HUES48 (cell line): ENCODE data around the gene ZBTB38.

ENCODE experiments used
- H3K27ac ChIP-seq: one replicate; pipeline ENCODE4 v1.7.0; 2013; ENCODE audit warnings: low read depth, low read length, inconsistent platforms
- H3K27me3 ChIP-seq: 2 replicates; pipeline ENCODE4 v1.6.1; 2013; ENCODE audit warnings: mild to moderate bottlenecking, low read length; ENCODE audit not compliant: control insufficient read depth, insufficient read depth
- H3K36me3 ChIP-seq: 2 replicates; pipeline ENCODE4 v1.6.1; 2013; ENCODE audit warnings: low read length; ENCODE audit not compliant: control insufficient read depth, insufficient read depth
- H3K4me1 ChIP-seq: 2 replicates; pipeline ENCODE4 v1.6.1; 2013; ENCODE audit warnings: mild to moderate bottlenecking, low read length; ENCODE audit not compliant: control insufficient read depth, insufficient read depth
- H3K4me3 ChIP-seq: 2 replicates; pipeline ENCODE4 v1.5.1; 2013; ENCODE audit warnings: mild to moderate bottlenecking, low read depth, low read length
- H3K9ac ChIP-seq: 2 replicates; pipeline ENCODE4 v1.6.1; 2013; ENCODE audit warnings: mild to moderate bottlenecking, low read depth, low read length, moderate library complexity
- H3K9me3 ChIP-seq: 2 replicates; pipeline ENCODE4 v1.6.1; 2013; ENCODE audit warnings: low read length; ENCODE audit not compliant: control insufficient read depth, insufficient read depth

Gene ZBTB38

GRCh38 chr3:141407047-141407446, 38.7 kb downstream of the ZBTB38 start:
- Histone ChIP-seq H3K36me3 (peaks cover 8% of the 10 kb centered on the region; the same call in 1 of the 2 replicates), H3K4me3 (no peak overlapping the region), H3K9ac (no peak overlapping the region), H3K4me1 (peaks cover 15% of the 10 kb centered on the region), H3K9me3 (no peaks in the 10 kb centered on the region), H3K27me3 (peaks cover 89% of the 10 kb centered on the region), H3K27ac (no peak overlapping the region)

- peaks cover 22% of the 10 kb centered on the region for H3K4me1 ChIP-seq
- H3K9ac ChIP-seq = no peak overlapping the region
- no peaks in the 10 kb centered on the region for H3K9me3 ChIP-seq
- H3K27me3 ChIP-seq = peaks cover 88% of the 10 kb centered on the region
- H3K27ac ChIP-seq = no peak overlapping the region
- peaks cover 8% of the 10 kb centered on the region; the same call in 1 of the 2 replicates for H3K36me3 ChIP-seq
- no peak overlapping the region for H3K4me3 ChIP-seq
Observed at GRCh38 chr3:141407825-141408224, 39.5 kb downstream of the ZBTB38 start.

GRCh38 chr3:141408596-141408995, 40.3 kb downstream of the ZBTB38 start:
- Histone ChIP-seq H3K4me1 (peaks cover 21% of the 10 kb centered on the region), H3K27ac (no peak overlapping the region), H3K36me3 (peaks cover 8% of the 10 kb centered on the region; the same call in 1 of the 2 replicates), H3K4me3 (no peak overlapping the region), H3K9ac (no peak overlapping the region), H3K27me3 (peaks cover 80% of the 10 kb centered on the region), H3K9me3 (no peaks in the 10 kb centered on the region)

- Histone ChIP-seq H3K9ac (no peak overlapping the region), H3K27ac (peak overlapping the region; percentile 70), H3K9me3 (no peaks in the 10 kb centered on the region), H3K4me1 (peaks cover 21% of the 10 kb centered on the region), H3K36me3 (peaks cover 4% of the 10 kb centered on the region; the same call in 1 of the 2 replicates), H3K4me3 (no peak overlapping the region), H3K27me3 (peaks cover 67% of the 10 kb centered on the region)
Observed at GRCh38 chr3:141409940-141410241, 41.6 kb downstream of the ZBTB38 start.

- Histone ChIP-seq H3K4me1 (peaks cover 21% of the 10 kb centered on the region), H3K9ac (no peak overlapping the region), H3K27ac (peak overlapping the region; percentile 70), H3K27me3 (peaks cover 62% of the 10 kb centered on the region), H3K9me3 (no peaks in the 10 kb centered on the region), H3K4me3 (no peak overlapping the region), H3K36me3 (peaks cover 4% of the 10 kb centered on the region; the same call in 1 of the 2 replicates)
Observed at GRCh38 chr3:141410408-141410807, 42.1 kb downstream of the ZBTB38 start.

GRCh38 chr3:141410846-141411245, 42.5 kb downstream of the ZBTB38 start:
- H3K36me3 ChIP-seq = peaks cover 4% of the 10 kb centered on the region; the same call in 1 of the 2 replicates
- no peak overlapping the region for H3K4me3 ChIP-seq
- H3K9ac ChIP-seq = no peak overlapping the region
- no peak overlapping the region for H3K27ac ChIP-seq
- no peaks in the 10 kb centered on the region for H3K9me3 ChIP-seq
- peaks cover 21% of the 10 kb centered on the region for H3K4me1 ChIP-seq
- peaks cover 57% of the 10 kb centered on the region for H3K27me3 ChIP-seq

- H3K9ac ChIP-seq = no peak overlapping the region
Observed at GRCh38 chr3:141411251-141411771, 43.0 kb downstream of the ZBTB38 start.

GRCh38 chr3:141412087-141412935, 44.0 kb downstream of the ZBTB38 start:
- no peak overlapping the region for H3K4me3 ChIP-seq
- H3K27me3 ChIP-seq = peaks cover 43% of the 10 kb centered on the region
- 0 out of 2 replicates have a peak, but pooled peaks cover 4% of the 10 kb centered on the region for H3K36me3 ChIP-seq
- H3K9ac ChIP-seq = no peak overlapping the region
- no peaks in the 10 kb centered on the region for H3K9me3 ChIP-seq
- H3K4me1 ChIP-seq = peaks cover 21% of the 10 kb centered on the region
- H3K27ac ChIP-seq = peak overlapping the region; percentile 1

More at GRCh38 chr3:141411251-141411771, 43.0 kb downstream of the ZBTB38 start:
- Histone ChIP-seq H3K4me1 (peaks cover 21% of the 10 kb centered on the region), H3K36me3 (peaks cover 4% of the 10 kb centered on the region; the same call in 1 of the 2 replicates), H3K27me3 (peaks cover 53% of the 10 kb centered on the region), H3K4me3 (no peak overlapping the region), H3K9me3 (no peaks in the 10 kb centered on the region), H3K27ac (no peak overlapping the region)

- H3K9ac ChIP-seq = no peak overlapping the region
- H3K36me3 ChIP-seq = 0 out of 2 replicates have a peak, but pooled peaks cover 4% of the 10 kb centered on the region
Observed at GRCh38 chr3:141412936-141413354, 44.6 kb downstream of the ZBTB38 start.

GRCh38 chr3:141413391-141413790, 45.1 kb downstream of the ZBTB38 start:
- no peak overlapping the region for H3K4me3 ChIP-seq
- peaks cover 33% of the 10 kb centered on the region for H3K27me3 ChIP-seq
- H3K9ac ChIP-seq = no peak overlapping the region
- H3K9me3 ChIP-seq = no peaks in the 10 kb centered on the region
- 0 out of 2 replicates have a peak, but pooled peaks cover 4% of the 10 kb centered on the region for H3K36me3 ChIP-seq
- peaks cover 21% of the 10 kb centered on the region for H3K4me1 ChIP-seq
- H3K27ac ChIP-seq = no peak overlapping the region

More at GRCh38 chr3:141412936-141413354, 44.6 kb downstream of the ZBTB38 start:
- no peak overlapping the region for H3K4me3 ChIP-seq
- peaks cover 37% of the 10 kb centered on the region for H3K27me3 ChIP-seq
- no peak overlapping the region for H3K27ac ChIP-seq
- H3K4me1 ChIP-seq = peaks cover 21% of the 10 kb centered on the region
- H3K9me3 ChIP-seq = no peaks in the 10 kb centered on the region
